Endothelial cell of umbilical vein (primary cell): ENCODE data around the gene SYTL3. TPM values are rescaled to one million over a fixed set of nuclear protein-coding genes. Genes with fewer than 3 reads are reported as not detected.

Experiments
- BruUV-seq: library from RNA; stranded (reverse); fragments of 400-500 nt; replicated peaks from 2 replicates; lab custom pipeline; 2021; lab: Mats Ljungman, UMichigan
- CTCF ChIA-PET: fragments of 300-600, 350-600 bp; sonication (Branson Sonifier 250); formaldehyde crosslinking; loops from one replicate; lab custom pipeline; 2021; ENCODE audit warnings: antibody characterized with exemption, inconsistent platforms; lab: Charles Lee
- POLR2A ChIA-PET: fragments of 300-600, 350-600 bp; sonication (Branson Sonifier 250); formaldehyde crosslinking; loops from one replicate; lab custom pipeline; 2021; ENCODE audit warnings: antibody characterized with exemption, inconsistent platforms; lab: Charles Lee
- DNase-seq: peaks from one replicate; pipeline ENCODE4 v3.0.0-alpha.2; 2011; ENCODE audit warnings: low read depth, low spot score
- FAIRE-seq: peaks from 2 replicates; lab custom pipeline; 2011; peaks lifted over from hg19 to GRCh38; lab: Jason Lieb, UNC
- H2AFZ ChIP-seq: 2 replicates; pipeline ENCODE4 v1.6.0; 2012; ENCODE audit warnings: low read depth, low read length, control low read depth, inconsistent platforms
- H3K27ac ChIP-seq: 2 replicates; pipeline ENCODE4 v1.5.1; 2011; ENCODE audit warnings: low read depth, mild to moderate bottlenecking, control low read depth, low read length, moderate library complexity; ENCODE audit not compliant: insufficient read depth
- H3K27me3 ChIP-seq, 2 experiments: 2 replicates each; pipeline versions ENCODE4 v1.6.0 to v1.6.1; 2011; ENCODE audit warnings: low read length in 2 of 2, mixed read lengths in 1 of 2; ENCODE audit not compliant: control insufficient read depth in 2 of 2, insufficient read depth in 2 of 2
- H3K36me3 ChIP-seq, 2 experiments: 2 replicates in 1 of 2; 3 replicates in 1 of 2; pipeline ENCODE4 v1.5.1; 2011; ENCODE audit warnings: low read length in 2 of 2, mild to moderate bottlenecking in 1 of 2, moderate library complexity in 1 of 2; ENCODE audit not compliant: control insufficient read depth in 2 of 2, insufficient read depth in 2 of 2; ENCODE audit errors: extremely low read depth in 1 of 2
- H3K4me1 ChIP-seq: 3 replicates; pipeline ENCODE4 v1.5.1; 2011; ENCODE audit warnings: mild to moderate bottlenecking, low read length; ENCODE audit not compliant: control insufficient read depth, insufficient read depth; ENCODE audit errors: extremely low read depth
- H3K4me2 ChIP-seq: 2 replicates; pipeline ENCODE4 v1.6.1; 2011; ENCODE audit warnings: low read length, control low read depth, mixed read lengths; ENCODE audit not compliant: insufficient read depth
- H3K4me3 ChIP-seq, 3 experiments: fragments of 200-600 bp in 1 of 3; sonication (generic), shearing (Covaris generic) in 1 of 3; replicated peaks in 1 of 3; 2 replicates each; pipeline ENCODE4 v1.5.1; 2011 to 2016; ENCODE audit warnings: control low read depth in 3 of 3, low read length in 3 of 3, mild to moderate bottlenecking in 2 of 3, inconsistent platforms in 1 of 3, low read depth in 1 of 3, moderate library complexity in 1 of 3; ENCODE audit not compliant: insufficient read depth in 1 of 3
- H3K79me2 ChIP-seq: 2 replicates; pipeline ENCODE4 v1.6.0; 2012; ENCODE audit warnings: low read length, inconsistent platforms; ENCODE audit not compliant: control insufficient read depth, insufficient read depth
- H3K9ac ChIP-seq: replicated peaks from 2 replicates; pipeline ENCODE3; 2011; ENCODE audit warnings: low read length, control low read depth; ENCODE audit not compliant: insufficient read depth; ENCODE audit errors: extremely low read depth
- H3K9me1 ChIP-seq: replicated peaks from 3 replicates; pipeline ENCODE4 v1.6.0; 2011; ENCODE audit warnings: mild to moderate bottlenecking, low read length; ENCODE audit not compliant: control insufficient read depth, insufficient read depth; ENCODE audit errors: extremely low read depth
- H3K9me3 ChIP-seq: replicated peaks from 2 replicates; pipeline ENCODE4 v1.5.1; 2012; ENCODE audit warnings: low read length, inconsistent platforms; ENCODE audit not compliant: control insufficient read depth, insufficient read depth
- H4K20me1 ChIP-seq: replicated peaks from 2 replicates; pipeline ENCODE3; 2011; ENCODE audit warnings: mild to moderate bottlenecking, low read length; ENCODE audit not compliant: control insufficient read depth, insufficient read depth; ENCODE audit errors: extremely low read depth
- CTCF ChIP-seq, 2 donors: IDR thresholded peaks; 1 replicate in 1 of 2; 2 replicates in 1 of 2; pipeline ENCODE4 v1.5.1; 2011; ENCODE audit warnings: low read length in 2 of 2, mild to moderate bottlenecking in 2 of 2, moderate library complexity in 2 of 2, control low read depth in 1 of 2, inconsistent platforms in 1 of 2, low read depth in 1 of 2; ENCODE audit not compliant: insufficient read depth in 1 of 2; ENCODE audit errors: extremely low read depth in 1 of 2
- EZH2 ChIP-seq: IDR thresholded peaks from 2 replicates; pipeline ENCODE4 v1.6.1; 2012; ENCODE audit warnings: borderline replicate concordance, low read depth, mild to moderate bottlenecking, moderate library complexity, low read length, inconsistent platforms; ENCODE audit not compliant: severe bottlenecking
- FOS ChIP-seq: IDR thresholded peaks from 2 replicates; pipeline ENCODE4 v1.6.1; 2011; ENCODE audit warnings: mild to moderate bottlenecking, low read length, moderate library complexity, borderline replicate concordance; ENCODE audit not compliant: insufficient read depth
- GATA2 ChIP-seq: IDR thresholded peaks from 2 replicates; pipeline ENCODE4 v1.7.0; 2011; ENCODE audit warnings: low read depth, mild to moderate bottlenecking, moderate library complexity, mixed read lengths, low read length; ENCODE audit not compliant: insufficient read length, insufficient read depth
- JUN ChIP-seq: IDR thresholded peaks from 2 replicates; pipeline ENCODE4 v1.6.1; 2011; ENCODE audit warnings: borderline replicate concordance, low read depth; ENCODE audit not compliant: insufficient read length, insufficient read depth
- MAX ChIP-seq: IDR thresholded peaks from 2 replicates; pipeline ENCODE4 v1.6.1; 2011; ENCODE audit not compliant: insufficient read depth, insufficient read length
- MYC ChIP-seq: IDR thresholded peaks from one replicate; pipeline ENCODE4 v1.6.1; 2011; ENCODE audit warnings: mild to moderate bottlenecking, low read depth, low read length
- POLR2A ChIP-seq: IDR thresholded peaks from 2 replicates; pipeline ENCODE4 v1.6.1; 2012; ENCODE audit warnings: low read depth, mild to moderate bottlenecking, control low read depth, low read length
- POLR2AphosphoS5 ChIP-seq: IDR thresholded peaks from 2 replicates; pipeline ENCODE4 v1.6.1; 2012; ENCODE audit warnings: low read depth, mild to moderate bottlenecking, control low read depth, low read length, moderate library complexity; ENCODE audit not compliant: insufficient read depth
- dilution Hi-C: fragments of 300-500 bp; cut with MboI; formaldehyde crosslinking; loops from one replicate; pipeline ENCODE4 v1.15.0; 2019; ENCODE audit warnings: low sequenced_read_pairs; ENCODE audit not compliant: extremely low pct_ligation_motif_present
- intact Hi-C: fragments of 100-400 bp; cut with micrococcal nuclease; formaldehyde crosslinking; loops from one replicate; pipeline ENCODE4 v1.10.0; 2022
- polyA plus RNA-seq, 4 experiments: library from polyadenylated mRNA; depleted of rRNA in 3 of 4; stranded (reverse) in 3 of 4; unstranded in 1 of 4; fragments of >200 nt; gene quantifications; 2 replicates each; pipeline versions ENCODE4 v1.2.1 to v1.2.3, GENCODE V29; 2011 to 2012; ENCODE audit warnings: missing spikeins in 1 of 4
- total RNA-seq: library from RNA; stranded (reverse); gene quantifications from 2 replicates; pipeline ENCODE4 v1.2.3, GENCODE V29; 2021

SYTL3 gene
- total and polyA plus RNA-seq, 2 donors (not counting 3 experiments of a cell fraction or from before 2014, with no cell fraction given): 0.59 to 0.77 TPM

- Histone ChIP-seq H3K4me1 (peaks cover 12% of the 10 kb centered on the region), H3K79me2 (no peaks in the 10 kb centered on the region), H3K27ac (peak overlapping the region; percentile 47), H3K4me2 (no peak overlapping the region), H3K4me3 (no peak overlapping the region), H4K20me1 (no peaks in the 10 kb centered on the region), H2AFZ (no peak overlapping the region), H3K9ac (no peak overlapping the region), H3K36me3 (peaks cover 21 to 29% of the 10 kb centered on the region in 2 experiments), H3K9me3 (no peaks in the 10 kb centered on the region), H3K27me3 (no peaks in the 10 kb centered on the region), H3K9me1 (no peaks in the 10 kb centered on the region)
- DNase-seq (no peak), FAIRE-seq (peak; percentile 4)
- dilution Hi-C loops: no loop called here
- no peak for TF ChIP-seq POLR2AphosphoS5
- no peak for TF ChIP-seq MYC
- TF ChIP-seq POLR2A: no peak
- no peak for TF ChIP-seq MAX
- no peak for TF ChIP-seq CTCF (IDR thresholded peaks at IDR 0.05; ENCODE audit: extremely low read depth in 1 of 2, insufficient read depth in 1 of 2, low read depth in 1 of 2, low read length in 2 of 2)
- TF ChIP-seq JUN: no peak
- TF ChIP-seq FOS: no peak
- no peak for TF ChIP-seq GATA2
- TF ChIP-seq EZH2: no peak
- intact Hi-C loops: loop anchor here (1.0 to 10.0 kb wide), 2 partner anchors 33 to 79 kb away; no protein-coding TSS in a partner anchor
- no TSS peak for BruUV-seq
- CTCF ChIA-PET: no interaction called here
- POLR2A ChIA-PET: no interaction called here
Measured at GRCh38 chr6:158783851-158784250, 134.0 kb downstream of the SYTL3 start.
